Measurements from ENCODE around the gene TMEM272. TPM values are rescaled to one million over a fixed set of nuclear protein-coding genes. Genes with fewer than 3 reads are reported as not detected.
A peak's percentile ranks its signal among the peaks of the same experiment; 100 is the strongest.

TMEM272 gene
- total and polyA plus RNA-seq, 2 donors (not counting 1 experiment from before 2014, with no cell fraction given), result not detected

DNA sequence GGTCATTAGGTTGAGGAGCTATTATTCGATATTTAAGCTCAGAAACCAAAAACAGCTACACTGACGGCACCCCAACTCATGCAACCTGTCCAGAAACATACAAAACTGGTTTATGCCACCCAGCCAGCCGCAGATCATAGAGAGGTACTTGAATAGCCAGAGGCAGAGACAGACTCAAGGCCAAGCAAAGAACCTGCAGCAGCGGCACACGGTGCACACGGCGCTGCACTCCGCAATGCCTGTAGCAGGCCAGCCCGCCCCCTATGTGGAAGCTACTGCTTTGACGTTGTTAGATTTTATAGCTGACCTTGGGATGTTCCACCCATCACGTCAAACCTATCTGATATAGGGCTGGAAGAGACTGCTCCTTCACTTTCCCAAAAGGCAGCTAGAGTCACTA lies 29.1 kb downstream of the TMEM272 start:
- Histone ChIP-seq H3K27ac (ENCODE audit: low read length in 2 of 2) (no peak overlapping the region), H3K27me3 (replicated peaks in 1 of 4; ENCODE audit: control extremely low read depth in 1 of 4, control insufficient read depth in 3 of 4, insufficient read depth in 4 of 4, low read length in 3 of 4) (no peaks in the 10 kb centered on the region), H3K9ac (ENCODE audit: low read length) (no peak overlapping the region), H3K4me1 (ENCODE audit: control insufficient read depth in 2 of 2, insufficient read depth in 2 of 2, low read length in 2 of 2) (peaks cover 24 to 26% of the 10 kb centered on the region in 2 donors), H3K9me3 (ENCODE audit: control extremely low read depth in 1 of 3, control insufficient read depth in 2 of 3, insufficient read depth in 1 of 3, low read length in 2 of 3) (no peaks in the 10 kb centered on the region), H3K79me2 (ENCODE audit: control insufficient read depth, insufficient read depth, low read length) (no peaks in the 10 kb centered on the region), H3K4me3 (ENCODE audit: control extremely low read depth in 1 of 5, extremely low read depth in 1 of 5, insufficient read depth in 1 of 5, low read depth in 2 of 5, low read length in 4 of 5) (no peak overlapping the region), H3K4me2 (replicated peaks; ENCODE audit: low read depth, low read length, poor library complexity, severe bottlenecking) (no peak overlapping the region), H3K36me3 (replicated peaks in 1 of 2; ENCODE audit: control extremely low read depth in 1 of 2, control insufficient read depth in 1 of 2, extremely low read depth in 1 of 2, insufficient read depth in 2 of 2, low read length in 1 of 2) (no peaks in the 10 kb centered on the region), H4K20me1 (ENCODE audit: control insufficient read depth, insufficient read depth, low read length, poor library complexity, severe bottlenecking) (no peaks in the 10 kb centered on the region), H2AFZ (ENCODE audit: insufficient read depth, low read depth, low read length, poor library complexity, severe bottlenecking) (peak overlapping the region; percentile 75)
- no peak for TF ChIP-seq EZH2 (IDR thresholded peaks at IDR 0.05; ENCODE audit: borderline replicate concordance, insufficient read depth, low read depth, low read length, poor library complexity, severe bottlenecking)
- TF ChIP-seq, protein P1, sequence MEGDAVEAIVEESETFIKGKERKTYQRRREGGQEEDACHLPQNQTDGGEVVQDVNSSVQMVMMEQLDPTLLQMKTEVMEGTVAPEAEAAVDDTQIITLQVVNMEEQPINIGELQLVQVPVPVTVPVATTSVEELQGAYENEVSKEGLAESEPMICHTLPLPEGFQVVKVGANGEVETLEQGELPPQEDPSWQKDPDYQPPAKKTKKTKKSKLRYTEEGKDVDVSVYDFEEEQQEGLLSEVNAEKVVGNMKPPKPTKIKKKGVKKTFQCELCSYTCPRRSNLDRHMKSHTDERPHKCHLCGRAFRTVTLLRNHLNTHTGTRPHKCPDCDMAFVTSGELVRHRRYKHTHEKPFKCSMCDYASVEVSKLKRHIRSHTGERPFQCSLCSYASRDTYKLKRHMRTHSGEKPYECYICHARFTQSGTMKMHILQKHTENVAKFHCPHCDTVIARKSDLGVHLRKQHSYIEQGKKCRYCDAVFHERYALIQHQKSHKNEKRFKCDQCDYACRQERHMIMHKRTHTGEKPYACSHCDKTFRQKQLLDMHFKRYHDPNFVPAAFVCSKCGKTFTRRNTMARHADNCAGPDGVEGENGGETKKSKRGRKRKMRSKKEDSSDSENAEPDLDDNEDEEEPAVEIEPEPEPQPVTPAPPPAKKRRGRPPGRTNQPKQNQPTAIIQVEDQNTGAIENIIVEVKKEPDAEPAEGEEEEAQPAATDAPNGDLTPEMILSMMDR (IDR thresholded peaks at IDR 0.05), result no peak
- no peak overlapping the region for H3K27ac Mint-ChIP-seq
- H3K27me3 Mint-ChIP-seq, result no peaks in the 10 kb centered on the region
- 98% methylated on average over 9 of the region's 11 CpGs for WGBS (ENCODE audit: insufficient coverage)
- no peak overlapping the region for H3K4me3 Mint-ChIP-seq
- ChIA-PET CTCF (interaction anchor here (0.5 to 5.8 kb wide), 31 partner anchors 9 to 711 kb away, joined by 3 to 125 read pairs (median 4); partner anchors contain the start of genes ALG11 and TMEM272), POLR2A (interaction anchor here (0.9 kb wide), 1 partner anchor 19 kb away, joined by 6 read pairs; no protein-coding TSS in a partner anchor)
- ATAC-seq (ENCODE audit: low read depth) (no peak), DNase-seq (no peak)
- intact Hi-C loops (cut with micrococcal nuclease), result loop anchor here (1.0 to 5.0 kb wide), 4 partner anchors 16 to 636 kb away; partner anchors contain the start of gene VPS36
- H3K9me3 Mint-ChIP-seq (ENCODE audit: insufficient read depth), result no peaks in the 10 kb centered on the region
- peaks cover 39% of the 10 kb centered on the region for H3K4me1 Mint-ChIP-seq
